ENCODE measurements around the gene ZNF462.

DNA sequence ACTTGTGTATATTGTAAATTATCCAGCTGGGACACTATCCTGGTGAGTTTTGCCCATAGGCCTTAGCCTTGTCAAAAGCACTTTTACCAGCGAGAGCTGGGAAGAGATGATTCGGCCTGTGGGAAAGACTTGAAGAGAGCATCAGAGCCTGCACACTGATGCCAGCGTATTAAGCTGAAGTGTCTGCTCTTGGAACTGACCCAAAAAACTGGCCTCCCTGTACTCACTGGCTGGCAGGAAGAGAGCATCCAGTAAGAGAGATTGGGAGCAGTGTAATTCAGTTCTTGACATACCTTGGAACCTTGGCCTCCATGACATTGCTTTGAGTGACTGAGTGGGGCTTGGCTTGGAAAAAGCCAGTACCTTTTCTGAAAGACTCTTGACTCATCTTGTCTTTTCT is 73.7 kb downstream of the ZNF462 start:
- no peak for TF ChIP-seq SREBF2 (IDR thresholded peaks at IDR 0.05)
- TF ChIP-seq, protein P1, sequence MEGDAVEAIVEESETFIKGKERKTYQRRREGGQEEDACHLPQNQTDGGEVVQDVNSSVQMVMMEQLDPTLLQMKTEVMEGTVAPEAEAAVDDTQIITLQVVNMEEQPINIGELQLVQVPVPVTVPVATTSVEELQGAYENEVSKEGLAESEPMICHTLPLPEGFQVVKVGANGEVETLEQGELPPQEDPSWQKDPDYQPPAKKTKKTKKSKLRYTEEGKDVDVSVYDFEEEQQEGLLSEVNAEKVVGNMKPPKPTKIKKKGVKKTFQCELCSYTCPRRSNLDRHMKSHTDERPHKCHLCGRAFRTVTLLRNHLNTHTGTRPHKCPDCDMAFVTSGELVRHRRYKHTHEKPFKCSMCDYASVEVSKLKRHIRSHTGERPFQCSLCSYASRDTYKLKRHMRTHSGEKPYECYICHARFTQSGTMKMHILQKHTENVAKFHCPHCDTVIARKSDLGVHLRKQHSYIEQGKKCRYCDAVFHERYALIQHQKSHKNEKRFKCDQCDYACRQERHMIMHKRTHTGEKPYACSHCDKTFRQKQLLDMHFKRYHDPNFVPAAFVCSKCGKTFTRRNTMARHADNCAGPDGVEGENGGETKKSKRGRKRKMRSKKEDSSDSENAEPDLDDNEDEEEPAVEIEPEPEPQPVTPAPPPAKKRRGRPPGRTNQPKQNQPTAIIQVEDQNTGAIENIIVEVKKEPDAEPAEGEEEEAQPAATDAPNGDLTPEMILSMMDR (IDR thresholded peaks at IDR 0.05) = no peak
